Neural cell (in vitro differentiated cells): Measurements from ENCODE around the gene MYO5A. TPM values are rescaled to one million over a fixed set of nuclear protein-coding genes. Genes with fewer than 3 reads are reported as not detected.

Source experiments
- H2AFZ ChIP-seq: fragments of 200-600, 300-800 bp; sonication (generic), shearing (Covaris generic); 2 replicates; pipeline ENCODE4 v1.6.0; 2014; ENCODE audit warnings: low read depth, mild to moderate bottlenecking, antibody characterized with exemption, low read length, moderate library complexity
- H3F3A ChIP-seq: fragments of 200-600 bp; shearing (Covaris generic); 2 replicates; pipeline ENCODE4 v1.6.1; 2016; ENCODE audit warnings: mild to moderate bottlenecking, moderate library complexity, mixed read lengths, antibody characterized with exemption, low read length; ENCODE audit not compliant: insufficient read depth, poor library complexity, severe bottlenecking
- H3K27ac ChIP-seq: fragments of 200-600, 300-800 bp; sonication (generic), shearing (Covaris generic); 2 replicates; pipeline ENCODE4 v1.5.1; 2014; ENCODE audit warnings: mild to moderate bottlenecking, low read length, moderate library complexity
- H3K27me3 ChIP-seq: fragments of 300-800, 200-600 bp; sonication (generic), shearing (Covaris generic); 2 replicates; pipeline ENCODE4 v1.6.0; 2014; ENCODE audit warnings: mild to moderate bottlenecking, low read depth, low read length, moderate library complexity; ENCODE audit not compliant: insufficient read depth
- H3K36me3 ChIP-seq: fragments of 300-800, 200-600 bp; sonication (generic), shearing (Covaris generic); 2 replicates; pipeline ENCODE4 v1.5.1; 2014; ENCODE audit warnings: mild to moderate bottlenecking, antibody characterized with exemption, low read length, moderate library complexity; ENCODE audit not compliant: insufficient read depth
- H3K4me2 ChIP-seq: fragments of 300-800, 200-600 bp; sonication (generic), shearing (Covaris generic); 2 replicates; pipeline ENCODE4 v1.6.0; 2014; ENCODE audit warnings: mild to moderate bottlenecking, low read length
- H3K4me3 ChIP-seq: fragments of 300-800, 200-600 bp; sonication (generic), shearing (Covaris generic); 2 replicates; pipeline ENCODE4 v1.5.1; 2014; ENCODE audit warnings: mild to moderate bottlenecking, low read length, moderate library complexity
- H3K79me2 ChIP-seq: fragments of 200-600 bp; shearing (Covaris generic); replicated peaks from 2 replicates; pipeline ENCODE4 v1.6.0; 2014; ENCODE audit warnings: mild to moderate bottlenecking, low read length, moderate library complexity; ENCODE audit not compliant: insufficient read depth
- H3K9ac ChIP-seq: fragments of 300-800, 200-600 bp; sonication (generic), shearing (Covaris generic); 2 replicates; pipeline ENCODE4 v1.6.1; 2016; ENCODE audit warnings: mild to moderate bottlenecking, low read length, mixed read lengths
- H3K9me2 ChIP-seq: fragments of 200-600 bp; shearing (Covaris generic); 2 replicates; pipeline ENCODE4 v1.6.1; 2016; ENCODE audit warnings: mild to moderate bottlenecking, low read length, mixed read lengths; ENCODE audit not compliant: insufficient read depth
- H3K9me3 ChIP-seq: fragments of 200-600, 300-800 bp; sonication (generic), shearing (Covaris generic); 2 replicates; pipeline ENCODE4 v1.6.1; 2016; ENCODE audit warnings: mild to moderate bottlenecking, mixed run types, low read length, moderate library complexity, mixed read lengths
- H4K20me1 ChIP-seq: fragments of 200-600 bp; shearing (Covaris generic); 2 replicates; pipeline ENCODE4 v1.6.1; 2016; ENCODE audit warnings: mild to moderate bottlenecking, mixed run types; ENCODE audit not compliant: insufficient read depth
- CTCF ChIP-seq: fragments of 450-650 bp; IDR thresholded peaks from 2 replicates; pipeline ENCODE4 v1.5.1; 2014; ENCODE audit warnings: antibody characterized with exemption, mild to moderate bottlenecking, moderate library complexity; ENCODE audit not compliant: poor library complexity, severe bottlenecking
- EP300 ChIP-seq: fragments of 450-650 bp; conservative IDR thresholded peaks from 2 replicates; pipeline ENCODE4 v1.6.1; 2014; ENCODE audit warnings: antibody characterized with exemption, mild to moderate bottlenecking, moderate library complexity; ENCODE audit not compliant: poor library complexity, severe bottlenecking
- EZH2 ChIP-seq: fragments of 200-600, 300-800 bp; shearing (Covaris generic), sonication (generic); IDR thresholded peaks from 2 replicates; pipeline ENCODE4 v1.6.1; 2014; ENCODE audit warnings: antibody characterized with exemption, low read length, borderline replicate concordance, mild to moderate bottlenecking; ENCODE audit not compliant: insufficient read depth, poor library complexity, severe bottlenecking
- MXI1 ChIP-seq: fragments of 450-650 bp; conservative IDR thresholded peaks from 2 replicates; pipeline ENCODE4 v1.6.1; 2014; ENCODE audit warnings: antibody characterized with exemption, mild to moderate bottlenecking; ENCODE audit not compliant: poor library complexity, severe bottlenecking
- POLR2AphosphoS5 ChIP-seq: IDR thresholded peaks from 2 replicates; pipeline ENCODE4 v1.6.1; 2012
- RAD21 ChIP-seq: fragments of 450-650 bp; conservative IDR thresholded peaks from 2 replicates; pipeline ENCODE4 v1.6.1; 2014; ENCODE audit warnings: antibody characterized with exemption, mild to moderate bottlenecking, moderate library complexity
- REST ChIP-seq: IDR thresholded peaks from 2 replicates; pipeline ENCODE4 v1.6.1; 2012; ENCODE audit warnings: borderline replicate concordance
- SMC3 ChIP-seq: fragments of 450-650 bp; conservative IDR thresholded peaks from 2 replicates; pipeline ENCODE4 v1.6.1; 2014; ENCODE audit warnings: antibody characterized with exemption, mild to moderate bottlenecking, moderate library complexity; ENCODE audit not compliant: poor library complexity
- TAF1 ChIP-seq: IDR thresholded peaks from 2 replicates; pipeline ENCODE4 v1.6.1; 2012; ENCODE audit warnings: low read depth
- polyA plus RNA-seq: library from polyadenylated mRNA; depleted of rRNA; stranded (reverse); fragments of >200 nt; gene quantifications from 2 replicates; pipeline ENCODE4 v1.2.3, GENCODE V29; 2014

The MYO5A gene
- polyA plus RNA-seq, 1 donor from 2014 or later: 43.8 TPM

- H3K27ac ChIP-seq: no peak overlapping the region
- peaks cover 22% of the 10 kb centered on the region for H3K79me2 ChIP-seq
- no peak for TF ChIP-seq POLR2AphosphoS5
- no peak for TF ChIP-seq CTCF
- TF ChIP-seq EZH2: no peak
- TF ChIP-seq MXI1: no peak
- no peak for TF ChIP-seq SMC3
- no peak for TF ChIP-seq RAD21
- no peak for TF ChIP-seq REST
- TF ChIP-seq TAF1: no peak
- no peak for TF ChIP-seq EP300
Observed at GRCh38 chr15:52448011-52448890, 80.4 kb downstream of the MYO5A start.

GRCh38 chr15:52445954-52446353 is 82.7 kb downstream of the MYO5A start:
- H3K9me3 ChIP-seq: no peaks in the 10 kb centered on the region
- no peaks in the 10 kb centered on the region for H3K27me3 ChIP-seq
- H3K4me2 ChIP-seq: no peak overlapping the region
- no peak overlapping the region for H3K27ac ChIP-seq
- H3K4me3 ChIP-seq: no peak overlapping the region
- no peak overlapping the region for H2AFZ ChIP-seq
- no peaks in the 10 kb centered on the region for H3K9me2 ChIP-seq
- no peak overlapping the region for H3K9ac ChIP-seq
- peaks cover 5% of the 10 kb centered on the region for H3K79me2 ChIP-seq
- no peaks in the 10 kb centered on the region for H3F3A ChIP-seq
- no peak for TF ChIP-seq EZH2
- TF ChIP-seq POLR2AphosphoS5: no peak
- TF ChIP-seq RAD21: no peak
- no peak for TF ChIP-seq REST
- no peak for TF ChIP-seq CTCF
- TF ChIP-seq EP300: no peak
- TF ChIP-seq MXI1: no peak
- no peak for TF ChIP-seq TAF1
- no peak for TF ChIP-seq SMC3
- H4K20me1 ChIP-seq: no peaks in the 10 kb centered on the region
- H3K36me3 ChIP-seq: no peaks in the 10 kb centered on the region

More at GRCh38 chr15:52448011-52448890, 80.4 kb downstream of the MYO5A start:
- Histone ChIP-seq H3K36me3 (no peaks in the 10 kb centered on the region), H2AFZ (no peak overlapping the region), H3K9ac (no peak overlapping the region), H4K20me1 (no peaks in the 10 kb centered on the region), H3K4me2 (no peak overlapping the region), H3K4me3 (no peak overlapping the region), H3K9me3 (no peaks in the 10 kb centered on the region), H3F3A (no peaks in the 10 kb centered on the region), H3K27me3 (no peaks in the 10 kb centered on the region), H3K9me2 (no peaks in the 10 kb centered on the region)
